GM12878 (cell line): Measurements from ENCODE around the gene TRAF3IP1. TPM values are rescaled to one million over a fixed set of nuclear protein-coding genes. Genes with fewer than 3 reads are reported as not detected.

ENCODE experiments used
- ATAC-seq: fragments of 200-7000 bp; cut with Tn5 transposase; 3 replicates; pipeline ENCODE4 v1.9.1; 2020; ENCODE audit warnings: mild to moderate bottlenecking, moderate library complexity
- BruUV-seq: library from RNA; stranded (reverse); fragments of 400-500 nt; replicated peaks from 2 replicates; lab custom pipeline; 2021; lab: Mats Ljungman, UMichigan
- CTCF ChIA-PET: fragments of 300-600 bp; sonication (Branson Sonifier 250); formaldehyde crosslinking; extraction: SDS; loops from one replicate; lab custom pipeline; 2021; ENCODE audit warnings: inconsistent platforms; lab: Yijun Ruan, JAX
- POLR2A ChIA-PET: fragments of 350-600 bp; formaldehyde crosslinking; extraction: SDS; loops from one replicate; lab custom pipeline; 2021; ENCODE audit warnings: inconsistent platforms; lab: Charles Lee
- RAD21 ChIA-PET: fragments of 300-600 bp; sonication (Branson Sonifier 250); formaldehyde crosslinking; loops from one replicate; lab custom pipeline; 2023; ENCODE audit warnings: antibody characterized with exemption; ENCODE audit not compliant: unreplicated experiment; lab: Charles Lee
- SMC1A ChIA-PET: fragments of 300-600 bp; sonication (Branson Sonifier 250); formaldehyde crosslinking; loops from one replicate; lab custom pipeline; 2023; ENCODE audit not compliant: unreplicated experiment, uncharacterized antibody; lab: Charles Lee
- DNase-seq: peaks from one replicate; pipeline ENCODE4 v3.0.0-alpha.2; 2011; ENCODE audit warnings: low read depth, low spot score
- FAIRE-seq: peaks from 3 replicates; lab custom pipeline; 2011; peaks lifted over from hg19 to GRCh38; lab: Jason Lieb, UNC
- H2AFZ ChIP-seq: 2 replicates; pipeline ENCODE4 v1.6.0; 2011; ENCODE audit warnings: low read depth, low read length, control low read depth; ENCODE audit not compliant: control insufficient read depth
- H3K27ac ChIP-seq: 2 replicates; pipeline ENCODE4 v1.5.1; 2011; ENCODE audit warnings: control low read depth; ENCODE audit not compliant: control insufficient read depth, insufficient read depth
- H3K27me3 ChIP-seq, 2 experiments: replicated peaks in 1 of 2; 2 replicates each; pipeline versions ENCODE4 v1.6.0 to v1.6.1; 2011; ENCODE audit warnings: low read length in 1 of 2; ENCODE audit not compliant: control insufficient read depth in 2 of 2, insufficient read depth in 2 of 2
- H3K36me3 ChIP-seq, 2 experiments: 2 replicates each; pipeline ENCODE4 v1.5.1; 2011; ENCODE audit warnings: low read length in 1 of 2; ENCODE audit not compliant: control insufficient read depth in 2 of 2, insufficient read depth in 2 of 2
- H3K4me1 ChIP-seq: 2 replicates; pipeline ENCODE4 v1.6.1; 2011; ENCODE audit warnings: mild to moderate bottlenecking, low read length, moderate library complexity, mixed read lengths; ENCODE audit not compliant: control insufficient read depth, insufficient read depth
- H3K4me2 ChIP-seq: 2 replicates; pipeline ENCODE4 v1.6.0; 2011; ENCODE audit warnings: control low read depth; ENCODE audit not compliant: control insufficient read depth, insufficient read depth
- H3K4me3 ChIP-seq: fragments of 200-600 bp; sonication (generic); 2 replicates; pipeline ENCODE4 v1.5.1; 2016
- H3K79me2 ChIP-seq: 2 replicates; pipeline ENCODE4 v1.6.0; 2011; ENCODE audit warnings: low read length; ENCODE audit not compliant: control insufficient read depth, insufficient read depth
- H3K9ac ChIP-seq: 2 replicates; pipeline ENCODE4 v1.8.0; 2011; ENCODE audit warnings: low read length, control low read depth, mixed read lengths; ENCODE audit not compliant: control insufficient read depth, insufficient read depth
- H3K9me3 ChIP-seq: replicated peaks from 3 replicates; pipeline ENCODE4 v1.5.1; 2011; ENCODE audit warnings: mild to moderate bottlenecking, low read length; ENCODE audit not compliant: control insufficient read depth, insufficient read depth
- H4K20me1 ChIP-seq: 2 replicates; pipeline ENCODE4 v1.6.0; 2011; ENCODE audit not compliant: control insufficient read depth, insufficient read depth
- BRCA1 ChIP-seq: IDR thresholded peaks from 2 replicates; pipeline ENCODE4 v1.6.1; 2011; ENCODE audit warnings: low read depth, low read length, improper control_type of control experiment
- EED ChIP-seq: sonication (generic); IDR thresholded peaks from 2 replicates; pipeline ENCODE4 v1.6.1; 2016; ENCODE audit warnings: antibody characterized with exemption, low read depth
- ETV6 ChIP-seq, 2 experiments: fragments of 450-650 bp in 1 of 2; IDR thresholded peaks in 1 of 2; conservative IDR thresholded peaks in 1 of 2; 2 replicates each; pipeline ENCODE4 v1.6.1; 2014; ENCODE audit warnings: antibody characterized with exemption in 1 of 2, borderline replicate concordance in 1 of 2, low read depth in 1 of 2, mild to moderate bottlenecking in 1 of 2, moderate library complexity in 1 of 2
- JUNB ChIP-seq: IDR thresholded peaks from 2 replicates; pipeline ENCODE4 v1.6.1; 2016; ENCODE audit warnings: antibody characterized with exemption, mild to moderate bottlenecking
- MYB ChIP-seq: fragments of 150-350 bp; IDR thresholded peaks from 2 replicates; pipeline ENCODE4 v1.6.1; 2014; ENCODE audit warnings: mild to moderate bottlenecking, low read depth, low read length, borderline replicate concordance
- SMARCA5 ChIP-seq: fragments of 450-650 bp; IDR thresholded peaks from 2 replicates; pipeline ENCODE4 v1.6.1; 2017; ENCODE audit warnings: mild to moderate bottlenecking
- SP1 ChIP-seq: IDR thresholded peaks from one replicate; pipeline ENCODE4 v1.6.1; 2011; ENCODE audit warnings: low read depth, low read length
- TARDBP ChIP-seq: IDR thresholded peaks from 2 replicates; pipeline ENCODE4 v1.6.1; 2016; ENCODE audit warnings: borderline replicate concordance
- ZNF24 ChIP-seq: fragments of 450-650 bp; IDR thresholded peaks from 2 replicates; pipeline ENCODE4 v1.6.1; 2017; ENCODE audit warnings: antibody characterized with exemption, mild to moderate bottlenecking
- WGBS: methylation state at CpG from one replicate; pipeline ENCODE4 v1.1.6; 2016; ENCODE audit warnings: low lambda C conversion rate; ENCODE audit not compliant: insufficient replicate concordance, insufficient coverage; ENCODE audit errors: missing lambda C conversion rate; 5-methylcytosine and 5-hydroxymethylcytosine counted together
- in situ Hi-C: fragments of 300-500 bp; cut with MboI; formaldehyde crosslinking; loops from 9 replicates; pipeline ENCODE4 v1.14.3; 2018; ENCODE audit warnings: mixed read lengths
- intact Hi-C: fragments of 100-400 bp; cut with micrococcal nuclease; formaldehyde crosslinking; loops from one replicate; pipeline ENCODE4 v1.14.2; 2022; ENCODE audit not compliant: unreplicated experiment
- polyA plus RNA-seq, 11 experiments: library from polyadenylated mRNA; depleted of rRNA in 4 of 11; unstranded in 6 of 11; stranded (reverse) in 5 of 11; fragments of >200 nt; fragmentation: Nextera tagmentation in 4 of 11; fragmentation: Illumina TruSeq in 1 of 11; extraction: Ambion mirVana in 4 of 11; extraction: Trizol in 1 of 11; gene quantifications; 1 replicate in 1 of 11; 2 replicates in 10 of 11; pipeline versions ENCODE4 v1.2.1 to v1.2.3, GENCODE V29; 2011 to 2016; ENCODE audit warnings: inconsistent platforms in 2 of 11, missing spikeins in 2 of 11, low read depth in 1 of 11
- total RNA-seq, 4 experiments: library from RNA; depleted of rRNA in 3 of 4; stranded (reverse); fragments of >200 nt in 3 of 4; fragmentation: Illumina TruSeq in 1 of 4; extraction: Trizol in 1 of 4; gene quantifications; 2 replicates each; pipeline versions ENCODE4 v1.2.1 to v1.2.3, GENCODE V29; 2013 to 2021
- TF ChIP-seq, protein P1 (sequence below): fragments of 150-350 bp; IDR thresholded peaks from 2 replicates; pipeline ENCODE4 v1.6.1; 2014; ENCODE audit warnings: mild to moderate bottlenecking, low read depth, low read length

Gene TRAF3IP1
- total and polyA plus RNA-seq, 10 of the 15 experiments (the other 5 are each of a cell fraction or from before 2014, with no cell fraction given), result 1.6 to 7.5 (median 3.6) TPM

DNA sequence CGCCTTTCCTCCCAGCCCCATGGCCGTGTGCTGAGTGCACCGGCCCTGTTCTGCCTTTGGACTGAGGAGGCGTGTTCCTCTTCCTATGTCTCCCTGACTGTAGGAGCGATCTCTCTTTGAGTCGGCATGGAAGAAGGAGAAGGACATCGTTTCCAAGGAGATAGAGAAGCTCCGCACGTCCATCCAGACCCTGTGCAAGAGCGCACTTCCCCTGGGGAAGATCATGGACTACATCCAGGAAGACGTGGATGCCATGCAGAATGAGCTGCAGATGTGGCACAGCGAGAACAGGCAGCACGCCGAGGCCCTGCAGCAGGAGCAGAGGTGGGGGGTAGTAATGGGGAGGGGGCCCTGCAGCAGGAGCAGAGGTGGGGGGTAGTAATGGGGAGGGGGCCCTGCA is 77.0 kb downstream of the TRAF3IP1 start:
- intact Hi-C loops, result no loop called here
- H3K27me3 ChIP-seq, result no peaks in the 10 kb centered on the region
- ChIA-PET RAD21 (no interaction called here), SMC1A (no interaction called here), CTCF (no interaction called here), POLR2A (no interaction called here)
- H3K4me1 ChIP-seq, result no peaks in the 10 kb centered on the region
- no peaks in the 10 kb centered on the region for H3K36me3 ChIP-seq
- WGBS, result 88% methylated on average over 14 of the region's 14 CpGs
- no peak overlapping the region for H3K4me2 ChIP-seq
- DNase-seq (no peak), ATAC-seq (no peak), FAIRE-seq (no peak)
- TF ChIP-seq BRCA1 (no peak), ZNF24 (no peak), MYB (no peak), JUNB (no peak), TARDBP (no peak), SMARCA5 (no peak), SP1 (no peak), EED (no peak), ETV6 (conservative IDR thresholded peaks at IDR 0.05 in 1 of 2, IDR thresholded peaks at IDR 0.05 in 1 of 2; ENCODE audit: borderline replicate concordance in 1 of 2, low read depth in 1 of 2) (no peak)
- TF ChIP-seq, protein P1, sequence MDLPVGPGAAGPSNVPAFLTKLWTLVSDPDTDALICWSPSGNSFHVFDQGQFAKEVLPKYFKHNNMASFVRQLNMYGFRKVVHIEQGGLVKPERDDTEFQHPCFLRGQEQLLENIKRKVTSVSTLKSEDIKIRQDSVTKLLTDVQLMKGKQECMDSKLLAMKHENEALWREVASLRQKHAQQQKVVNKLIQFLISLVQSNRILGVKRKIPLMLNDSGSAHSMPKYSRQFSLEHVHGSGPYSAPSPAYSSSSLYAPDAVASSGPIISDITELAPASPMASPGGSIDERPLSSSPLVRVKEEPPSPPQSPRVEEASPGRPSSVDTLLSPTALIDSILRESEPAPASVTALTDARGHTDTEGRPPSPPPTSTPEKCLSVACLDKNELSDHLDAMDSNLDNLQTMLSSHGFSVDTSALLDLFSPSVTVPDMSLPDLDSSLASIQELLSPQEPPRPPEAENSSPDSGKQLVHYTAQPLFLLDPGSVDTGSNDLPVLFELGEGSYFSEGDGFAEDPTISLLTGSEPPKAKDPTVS, result no peak
- H3K9me3 ChIP-seq, result no peaks in the 10 kb centered on the region
- no peak overlapping the region for H2AFZ ChIP-seq
- H4K20me1 ChIP-seq, result no peaks in the 10 kb centered on the region
- no TSS peak for BruUV-seq
- H3K27ac ChIP-seq, result no peak overlapping the region
- in situ Hi-C loops, result no loop called here
- H3K4me3 ChIP-seq, result no peak overlapping the region
- H3K9ac ChIP-seq, result no peak overlapping the region
- no peaks in the 10 kb centered on the region for H3K79me2 ChIP-seq
